GM10266 (cell line): ENCODE data around the gene PCNT.

Experiments
- DNase-seq: peaks from one replicate; pipeline ENCODE4 v3.0.0; 2012; ENCODE audit errors: extremely low spot score
- TF ChIP-seq, protein P1 (sequence below): IDR thresholded peaks from 2 replicates; pipeline ENCODE4 v1.5.1; 2012; ENCODE audit warnings: mild to moderate bottlenecking, low read depth; ENCODE audit not compliant: control insufficient read depth, insufficient read depth; ENCODE audit errors: missing control alignments

Gene PCNT

DNA sequence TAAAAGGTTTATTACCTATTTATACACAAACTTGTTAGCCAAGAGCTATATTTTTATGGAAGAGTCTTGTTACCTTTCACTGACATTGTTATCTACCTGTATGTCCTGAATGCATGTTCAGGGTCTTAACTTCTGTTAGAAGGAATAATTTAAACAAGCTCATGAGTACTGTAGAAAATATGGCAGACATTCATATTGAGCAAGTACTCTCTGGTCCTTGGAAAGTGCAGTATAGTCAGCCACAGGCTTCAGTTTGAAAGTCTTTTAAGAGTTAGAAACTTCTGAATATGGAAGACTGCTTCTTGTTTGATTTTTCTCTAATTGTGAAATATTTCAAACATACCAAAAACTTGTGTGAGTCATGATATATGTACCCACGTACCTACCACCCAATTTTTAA is 151.3 kb downstream of the PCNT start:
- no peak for DNase-seq
- TF ChIP-seq, protein P1, sequence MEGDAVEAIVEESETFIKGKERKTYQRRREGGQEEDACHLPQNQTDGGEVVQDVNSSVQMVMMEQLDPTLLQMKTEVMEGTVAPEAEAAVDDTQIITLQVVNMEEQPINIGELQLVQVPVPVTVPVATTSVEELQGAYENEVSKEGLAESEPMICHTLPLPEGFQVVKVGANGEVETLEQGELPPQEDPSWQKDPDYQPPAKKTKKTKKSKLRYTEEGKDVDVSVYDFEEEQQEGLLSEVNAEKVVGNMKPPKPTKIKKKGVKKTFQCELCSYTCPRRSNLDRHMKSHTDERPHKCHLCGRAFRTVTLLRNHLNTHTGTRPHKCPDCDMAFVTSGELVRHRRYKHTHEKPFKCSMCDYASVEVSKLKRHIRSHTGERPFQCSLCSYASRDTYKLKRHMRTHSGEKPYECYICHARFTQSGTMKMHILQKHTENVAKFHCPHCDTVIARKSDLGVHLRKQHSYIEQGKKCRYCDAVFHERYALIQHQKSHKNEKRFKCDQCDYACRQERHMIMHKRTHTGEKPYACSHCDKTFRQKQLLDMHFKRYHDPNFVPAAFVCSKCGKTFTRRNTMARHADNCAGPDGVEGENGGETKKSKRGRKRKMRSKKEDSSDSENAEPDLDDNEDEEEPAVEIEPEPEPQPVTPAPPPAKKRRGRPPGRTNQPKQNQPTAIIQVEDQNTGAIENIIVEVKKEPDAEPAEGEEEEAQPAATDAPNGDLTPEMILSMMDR: no peak

DNA sequence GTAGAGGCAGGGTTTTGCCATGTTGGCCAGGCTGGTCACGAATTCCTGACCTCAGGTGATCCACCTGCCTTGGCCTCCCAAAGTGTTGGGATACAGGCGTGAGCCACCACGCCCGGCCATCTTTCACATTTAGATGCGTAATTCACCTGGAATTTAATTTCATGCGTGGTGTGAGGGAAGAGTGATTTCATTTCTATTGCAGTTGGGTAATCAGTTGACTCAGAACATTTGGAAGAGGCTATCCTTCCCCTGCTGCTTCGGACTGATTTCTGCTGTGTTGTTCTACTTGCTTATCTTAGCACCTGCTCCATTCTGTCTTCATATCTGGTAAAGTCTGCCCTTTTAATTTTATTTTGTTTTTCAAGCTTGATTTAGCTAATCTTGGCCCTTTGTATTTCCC is 153.8 kb downstream of the PCNT start:
- no peak for DNase-seq
- TF ChIP-seq, protein P1: no peak

DNA sequence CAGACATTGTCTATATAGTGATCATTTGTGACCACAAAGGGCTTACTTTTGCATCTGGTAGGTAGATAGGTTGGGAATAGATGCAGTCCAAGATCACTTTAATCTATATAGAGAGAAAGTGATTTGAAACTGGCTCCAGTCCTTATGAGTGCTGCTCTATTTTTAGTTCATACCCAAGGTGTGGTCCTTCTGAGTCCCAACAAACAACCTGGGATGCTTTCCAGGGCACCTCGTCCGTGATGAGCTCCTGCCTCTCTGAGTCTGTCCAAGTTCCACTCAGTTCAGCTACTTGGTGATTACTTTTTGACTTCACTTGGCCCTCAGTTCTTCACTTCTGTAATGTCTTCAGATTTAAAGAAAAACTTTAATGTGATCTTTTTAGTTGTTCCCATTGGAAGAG is 155.0 kb downstream of the PCNT start:
- no peak for DNase-seq
- TF ChIP-seq, protein P1: no peak

DNA sequence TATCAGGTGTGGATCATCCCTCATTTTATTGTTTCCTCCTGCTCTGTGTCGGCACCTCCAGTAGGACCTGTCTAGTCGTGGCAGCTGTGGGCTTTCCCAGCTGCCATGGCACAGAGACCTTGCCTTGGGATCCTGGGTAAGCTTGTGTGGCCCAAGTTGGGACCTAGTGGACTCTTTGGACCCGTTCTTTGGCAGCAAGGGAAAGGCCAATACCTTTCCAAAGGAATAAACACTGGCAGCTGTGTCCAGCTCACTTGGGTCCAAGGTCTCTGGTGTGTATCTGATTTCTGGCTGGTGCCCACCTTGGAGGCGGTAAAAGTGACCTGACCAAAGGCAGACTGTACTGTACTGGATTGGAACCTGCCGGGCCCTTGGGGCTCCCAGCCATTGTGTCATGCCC is 156.5 kb downstream of the PCNT start:
- DNase-seq: no peak
- TF ChIP-seq, protein P1: no peak

DNA sequence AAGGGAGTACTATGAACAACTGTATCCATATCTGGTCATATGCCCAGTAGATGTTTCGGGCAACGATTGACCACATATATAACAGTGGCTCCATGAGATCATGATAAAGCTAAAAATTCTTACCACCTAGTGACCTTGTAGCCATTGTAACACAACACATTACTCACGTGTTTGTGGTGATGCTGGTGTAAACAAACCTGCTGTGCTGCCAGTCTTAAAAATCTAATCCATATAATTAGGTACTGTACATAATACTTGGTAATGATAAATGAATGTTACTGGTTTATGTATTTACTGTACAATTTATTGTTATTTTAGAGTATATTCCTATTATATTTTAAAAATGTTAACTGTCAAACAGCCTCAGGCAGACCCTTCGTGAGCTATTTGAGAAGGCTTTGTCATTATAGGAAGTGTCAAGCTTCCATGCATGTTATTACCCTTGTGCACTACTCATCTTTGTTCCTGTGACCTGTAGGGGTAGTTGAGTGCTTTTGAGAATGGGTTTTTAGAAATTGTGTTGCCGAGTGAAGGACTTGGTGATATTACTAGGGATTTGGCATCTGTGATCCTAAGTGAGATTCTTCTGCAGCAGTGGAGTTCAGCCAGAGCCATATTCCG is 158.4 kb downstream of the PCNT start:
- TF ChIP-seq, protein P1: no peak
- DNase-seq: no peak

DNA sequence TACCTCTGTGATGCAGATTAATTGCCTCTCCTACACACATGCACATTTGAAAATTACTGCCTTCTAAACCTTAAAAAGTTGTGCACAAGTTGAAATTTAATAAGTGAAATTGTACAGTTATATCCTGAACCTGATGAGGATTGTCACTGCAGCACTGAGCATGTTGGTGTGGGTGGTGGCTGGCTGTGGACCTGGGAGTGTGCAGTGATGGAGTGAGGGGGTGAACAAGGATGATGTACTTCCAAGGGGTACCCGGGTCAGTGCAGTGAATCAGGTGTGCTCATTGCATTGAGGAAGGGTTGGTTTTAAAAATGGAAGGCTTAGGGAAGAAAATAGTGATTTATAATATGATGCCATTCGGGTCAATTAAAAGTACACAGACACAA is 158.9 kb downstream of the PCNT start:
- DNase-seq: no peak
- TF ChIP-seq, protein P1: no peak

DNA sequence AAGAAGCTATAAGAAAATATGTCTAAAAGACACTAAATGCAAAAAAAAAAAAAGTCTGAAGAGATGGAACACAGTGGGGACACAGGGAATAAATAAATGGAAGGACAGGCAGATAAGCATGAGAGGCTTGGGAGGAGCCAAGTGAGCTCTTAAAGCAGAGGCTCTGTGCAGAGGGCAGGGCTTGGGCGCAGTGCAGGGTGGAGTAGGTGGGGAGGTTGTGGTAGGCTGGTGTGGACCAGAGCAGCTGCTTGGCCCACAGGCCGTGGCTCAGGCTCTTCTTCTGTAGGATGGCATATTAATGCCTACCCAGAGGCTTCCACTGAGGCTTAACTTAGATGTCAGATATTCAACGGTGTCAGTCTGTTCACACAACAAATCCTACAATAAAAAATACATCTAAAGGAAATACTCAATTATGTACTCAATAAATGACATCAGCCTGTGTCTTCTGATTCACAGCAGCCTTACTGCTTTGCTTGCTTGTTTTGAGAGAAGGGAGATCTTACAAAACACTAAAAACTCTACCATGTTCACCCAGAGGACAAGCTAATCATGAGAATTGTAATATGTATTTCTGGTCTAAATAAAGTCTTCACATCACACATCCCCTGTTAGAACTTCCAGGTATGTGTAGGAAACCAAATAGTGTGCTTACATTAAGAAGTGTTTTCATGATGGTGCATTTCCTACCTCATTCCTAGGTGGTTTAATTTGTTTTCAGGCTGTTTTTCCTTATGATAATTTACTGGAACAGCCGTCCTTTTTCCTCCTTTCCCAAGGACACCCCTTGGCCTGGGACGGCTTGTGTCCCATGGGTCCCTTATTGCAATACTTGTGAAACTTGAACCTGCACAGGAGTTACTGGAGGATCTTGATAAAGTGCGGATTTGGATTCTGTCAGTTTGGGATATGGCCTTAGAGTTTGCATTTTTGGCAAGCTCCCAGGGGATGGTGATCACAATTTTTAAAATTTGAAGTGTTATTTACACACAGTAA is 159.6 kb downstream of the PCNT start:
- no peak for DNase-seq
- TF ChIP-seq, protein P1: no peak
